Pancreas (tissue), 10 donors: ENCODE data around the gene CHD2. TPM values are rescaled to one million over a fixed set of nuclear protein-coding genes. Genes with fewer than 3 reads are reported as not detected.
A peak's percentile ranks its signal among the peaks of the same experiment; 100 is the strongest.

Experiments
- ATAC-seq, 4 donors: fragments of 200-7000 bp; cut with Tn5 transposase; one replicate each; pipeline versions ENCODE4 v1.8.0 to v1.9.1; 2020; ENCODE audit warnings: mild to moderate bottlenecking in 4 of 4, moderate library complexity in 4 of 4
- DNase-seq, 6 donors: peaks; one replicate each; pipeline ENCODE4 v3.0.0-alpha.2; 2020
- FAIRE-seq: peaks from 2 replicates; lab custom pipeline; 2012; peaks lifted over from hg19 to GRCh38; lab: Jason Lieb, UNC
- H3K27ac ChIP-seq, 4 donors: fragments of 200-600 bp; sonication (generic); 1 replicate in 3 of 4; 2 replicates in 1 of 4; pipeline versions ENCODE4 v1.5.0 to v1.8.0; 2020
- H3K27me3 ChIP-seq, 4 donors: fragments of 200-600 bp; one replicate each; pipeline ENCODE4 v1.8.0; 2021
- H3K36me3 ChIP-seq, 3 donors: fragments of 200-600 bp; sonication (generic) in 1 of 3; one replicate each; pipeline versions ENCODE4 v1.5.0 to v1.8.0; 2020 to 2021
- H3K4me1 ChIP-seq, 3 donors: fragments of 200-600 bp; one replicate each; pipeline ENCODE4 v1.8.0; 2021
- H3K4me3 ChIP-seq, 4 donors: fragments of 200-600 bp; sonication (generic) in 2 of 4; one replicate each; pipeline versions ENCODE4 v1.5.0 to v1.8.0; 2020 to 2021
- H3K9me3 ChIP-seq, 4 donors: fragments of 200-600 bp; one replicate each; pipeline ENCODE4 v1.8.0; 2021
- CTCF ChIP-seq, 4 donors: fragments of 200-600 bp; sonication (generic) in 3 of 4; IDR thresholded peaks; one replicate each; pipeline versions ENCODE4 v1.5.0 to v1.8.0; 2021; ENCODE audit warnings: antibody characterized with exemption in 4 of 4
- WGBS, 2 donors: extraction: QIAGEN DNeasy Blood & Tissue Kit; methylation state at CpG; one replicate each; pipeline ENCODE4 v1.1.7; 2013; 5-methylcytosine and 5-hydroxymethylcytosine counted together
- intact Hi-C, 3 donors: fragments of 100-400 bp; cut with DNase I; formaldehyde crosslinking; loops; one replicate each; pipeline versions ENCODE4 v1.11.1 to v1.14.2; 2022
- polyA plus RNA-seq, 2 donors: library from polyadenylated mRNA; stranded (reverse); fragments of 200-250 nt; gene quantifications; one replicate each; pipeline ENCODE4 v1.2.3, GENCODE V29; 2013
- total RNA-seq, 6 donors: library from RNA; stranded (reverse); fragmentation: NEBNext Ultra II Directional in 4 of 6; extraction: Animal tissue kit (Norgen Biotek cat#: 25700) in 4 of 6; gene quantifications; one replicate each; pipeline versions ENCODE4 v1.2.1 to v1.2.4, GENCODE V29; 2021 to 2023
- donor health status: healthy with polysubstance abuse.
- donor health status: DM: no; HTN: no; CAD: no; lungs with moderate emphysema.
- donor health status: DM: no; HTN: no; CAD: no.
- donor health status: control.
- donor health status: control.
- donor health status: Bipolar disorder and iron deficiency.
- donor health status: DM: yes; HTN: yes; CAD: no.
- donor health status: DM: no; HTN: no; CAD: no.
- donor health status: DM: no; HTN: no; CAD: no.
- donor health status: DM: yes; HTN: yes; CAD: no.

CHD2 gene
- total and polyA plus RNA-seq, 8 donors, result 27.7 to 86.3 (median 44.0) TPM

- intact Hi-C loops, result no loop called here
- DNase-seq, result no peak
These were observed 124.8 kb downstream of the CHD2 start for GRCh38 chr15:93024716-93025624.

GRCh38 chr15:93025625-93025982, 125.5 kb downstream of the CHD2 start:
- peaks cover 0 to 27% (median 5%) of the 10 kb centered on the region in 3 donors for H3K4me1 ChIP-seq
- H3K36me3 ChIP-seq, result peaks cover 0 to 44% (median 17%) of the 10 kb centered on the region in 3 donors
- DNase-seq, result no peak
- H3K27ac ChIP-seq, result no peak overlapping the region
- H3K9me3 ChIP-seq, result no peaks in the 10 kb centered on the region
- ATAC-seq, result no peak
- WGBS, 2 donors, result 84 to 89% methylated on average over 1 of the region's 1 CpG
- intact Hi-C loops, result no loop called here
- TF ChIP-seq CTCF (IDR thresholded peaks at IDR 0.05), result no peak
- no peak for FAIRE-seq
- no peak overlapping the region for H3K4me3 ChIP-seq
- H3K27me3 ChIP-seq, result no peaks in the 10 kb centered on the region

More at GRCh38 chr15:93024716-93025624, 124.8 kb downstream of the CHD2 start:
- ATAC-seq (no peak), FAIRE-seq (no peak)
- H3K27me3 ChIP-seq, result no peaks in the 10 kb centered on the region
- 81 to 90% methylated on average over 8 of the region's 8 CpGs for WGBS, 2 donors
- peaks cover 0 to 50% (median 24%) of the 10 kb centered on the region in 3 donors for H3K36me3 ChIP-seq
- H3K27ac ChIP-seq, result no peak overlapping the region
- no peaks in the 10 kb centered on the region for H3K9me3 ChIP-seq
- H3K4me3 ChIP-seq, result no peak overlapping the region
- no peak for TF ChIP-seq CTCF (IDR thresholded peaks at IDR 0.05)
- H3K4me1 ChIP-seq, result peaks cover 0 to 22% (median 5%) of the 10 kb centered on the region in 3 donors

GRCh38 chr15:93026380-93026817, 126.3 kb downstream of the CHD2 start:
- no peak for DNase-seq
- 89 to 95% methylated on average over 9 of the region's 9 CpGs for WGBS, 2 donors
- TF ChIP-seq CTCF (IDR thresholded peaks at IDR 0.05), result no peak
- intact Hi-C loops, result no loop called here
- H3K4me3 ChIP-seq, result no peak overlapping the region
- no peaks in the 10 kb centered on the region for H3K9me3 ChIP-seq
- no peaks in the 10 kb centered on the region for H3K27me3 ChIP-seq
- no peak for ATAC-seq
- peaks cover 0 to 27% (median 5%) of the 10 kb centered on the region in 3 donors for H3K4me1 ChIP-seq
- no peak overlapping the region for H3K27ac ChIP-seq
- FAIRE-seq, result no peak
- peaks cover 0 to 38% (median 13%) of the 10 kb centered on the region in 3 donors for H3K36me3 ChIP-seq

GRCh38 chr15:93027413-93027812, 127.3 kb downstream of the CHD2 start:
- ATAC-seq (peak in 1 of 4 donors; percentile 1), FAIRE-seq (no peak), DNase-seq (no peak)
- intact Hi-C loops, result no loop called here
- no peaks in the 10 kb centered on the region for H3K27me3 ChIP-seq
- no peaks in the 10 kb centered on the region for H3K9me3 ChIP-seq
- no peak overlapping the region for H3K27ac ChIP-seq
- H3K4me1 ChIP-seq, result peaks cover 0 to 27% (median 5%) of the 10 kb centered on the region in 3 donors
- no peak for TF ChIP-seq CTCF (IDR thresholded peaks at IDR 0.05)
- 89 to 91% methylated on average over 10 of the region's 10 CpGs for WGBS, 2 donors
- H3K4me3 ChIP-seq, result no peak overlapping the region
- H3K36me3 ChIP-seq, result peaks cover 0 to 33% (median 13%) of the 10 kb centered on the region in 3 donors
